Measurements from ENCODE around the gene PCDHGA3. TPM values are rescaled to one million over a fixed set of nuclear protein-coding genes. Genes with fewer than 3 reads are reported as not detected.
"Not testable (repeated sequence)": the region's sequence is repeated elsewhere in the genome, so short reads cannot be mapped to it uniquely, and the experiment has no call there.

The PCDHGA3 gene
- total RNA-seq, 1 experiment from 2014 or later = 1.3 TPM

GRCh38 chr5:141393267-141393666 lies 49.6 kb downstream of the PCDHGA3 start:
- H3K27me3 Mint-ChIP-seq (ENCODE audit: low read depth) = peaks cover 21% of the 10 kb centered on the region
- DNase-seq (ENCODE audit: low spot score) (no peak), ATAC-seq (no peak)
- POLR2A ChIA-PET = no interaction called here
- 0 out of 2 replicates have a peak, but pooled peaks cover 3% of the 10 kb centered on the region for H3K4me1 Mint-ChIP-seq
- peaks cover 66% of the 10 kb centered on the region for H3K9me3 Mint-ChIP-seq
- TF ChIP-seq, protein P1, sequence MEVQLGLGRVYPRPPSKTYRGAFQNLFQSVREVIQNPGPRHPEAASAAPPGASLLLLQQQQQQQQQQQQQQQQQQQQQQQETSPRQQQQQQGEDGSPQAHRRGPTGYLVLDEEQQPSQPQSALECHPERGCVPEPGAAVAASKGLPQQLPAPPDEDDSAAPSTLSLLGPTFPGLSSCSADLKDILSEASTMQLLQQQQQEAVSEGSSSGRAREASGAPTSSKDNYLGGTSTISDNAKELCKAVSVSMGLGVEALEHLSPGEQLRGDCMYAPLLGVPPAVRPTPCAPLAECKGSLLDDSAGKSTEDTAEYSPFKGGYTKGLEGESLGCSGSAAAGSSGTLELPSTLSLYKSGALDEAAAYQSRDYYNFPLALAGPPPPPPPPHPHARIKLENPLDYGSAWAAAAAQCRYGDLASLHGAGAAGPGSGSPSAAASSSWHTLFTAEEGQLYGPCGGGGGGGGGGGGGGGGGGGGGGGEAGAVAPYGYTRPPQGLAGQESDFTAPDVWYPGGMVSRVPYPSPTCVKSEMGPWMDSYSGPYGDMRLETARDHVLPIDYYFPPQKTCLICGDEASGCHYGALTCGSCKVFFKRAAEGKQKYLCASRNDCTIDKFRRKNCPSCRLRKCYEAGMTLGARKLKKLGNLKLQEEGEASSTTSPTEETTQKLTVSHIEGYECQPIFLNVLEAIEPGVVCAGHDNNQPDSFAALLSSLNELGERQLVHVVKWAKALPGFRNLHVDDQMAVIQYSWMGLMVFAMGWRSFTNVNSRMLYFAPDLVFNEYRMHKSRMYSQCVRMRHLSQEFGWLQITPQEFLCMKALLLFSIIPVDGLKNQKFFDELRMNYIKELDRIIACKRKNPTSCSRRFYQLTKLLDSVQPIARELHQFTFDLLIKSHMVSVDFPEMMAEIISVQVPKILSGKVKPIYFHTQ (CRISPR knock-in tag; IDR thresholded peaks at IDR 0.05) = no peak
- TF ChIP-seq, protein P2, sequence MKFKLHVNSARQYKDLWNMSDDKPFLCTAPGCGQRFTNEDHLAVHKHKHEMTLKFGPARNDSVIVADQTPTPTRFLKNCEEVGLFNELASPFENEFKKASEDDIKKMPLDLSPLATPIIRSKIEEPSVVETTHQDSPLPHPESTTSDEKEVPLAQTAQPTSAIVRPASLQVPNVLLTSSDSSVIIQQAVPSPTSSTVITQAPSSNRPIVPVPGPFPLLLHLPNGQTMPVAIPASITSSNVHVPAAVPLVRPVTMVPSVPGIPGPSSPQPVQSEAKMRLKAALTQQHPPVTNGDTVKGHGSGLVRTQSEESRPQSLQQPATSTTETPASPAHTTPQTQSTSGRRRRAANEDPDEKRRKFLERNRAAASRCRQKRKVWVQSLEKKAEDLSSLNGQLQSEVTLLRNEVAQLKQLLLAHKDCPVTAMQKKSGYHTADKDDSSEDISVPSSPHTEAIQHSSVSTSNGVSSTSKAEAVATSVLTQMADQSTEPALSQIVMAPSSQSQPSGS (CRISPR knock-in tag; IDR thresholded peaks at IDR 0.05; ENCODE audit: borderline replicate concordance, low read depth) = no peak
- TF ChIP-seq RORB (CRISPR knock-in tag; IDR thresholded peaks at IDR 0.05) = no peak
- TF ChIP-seq, protein P3, sequence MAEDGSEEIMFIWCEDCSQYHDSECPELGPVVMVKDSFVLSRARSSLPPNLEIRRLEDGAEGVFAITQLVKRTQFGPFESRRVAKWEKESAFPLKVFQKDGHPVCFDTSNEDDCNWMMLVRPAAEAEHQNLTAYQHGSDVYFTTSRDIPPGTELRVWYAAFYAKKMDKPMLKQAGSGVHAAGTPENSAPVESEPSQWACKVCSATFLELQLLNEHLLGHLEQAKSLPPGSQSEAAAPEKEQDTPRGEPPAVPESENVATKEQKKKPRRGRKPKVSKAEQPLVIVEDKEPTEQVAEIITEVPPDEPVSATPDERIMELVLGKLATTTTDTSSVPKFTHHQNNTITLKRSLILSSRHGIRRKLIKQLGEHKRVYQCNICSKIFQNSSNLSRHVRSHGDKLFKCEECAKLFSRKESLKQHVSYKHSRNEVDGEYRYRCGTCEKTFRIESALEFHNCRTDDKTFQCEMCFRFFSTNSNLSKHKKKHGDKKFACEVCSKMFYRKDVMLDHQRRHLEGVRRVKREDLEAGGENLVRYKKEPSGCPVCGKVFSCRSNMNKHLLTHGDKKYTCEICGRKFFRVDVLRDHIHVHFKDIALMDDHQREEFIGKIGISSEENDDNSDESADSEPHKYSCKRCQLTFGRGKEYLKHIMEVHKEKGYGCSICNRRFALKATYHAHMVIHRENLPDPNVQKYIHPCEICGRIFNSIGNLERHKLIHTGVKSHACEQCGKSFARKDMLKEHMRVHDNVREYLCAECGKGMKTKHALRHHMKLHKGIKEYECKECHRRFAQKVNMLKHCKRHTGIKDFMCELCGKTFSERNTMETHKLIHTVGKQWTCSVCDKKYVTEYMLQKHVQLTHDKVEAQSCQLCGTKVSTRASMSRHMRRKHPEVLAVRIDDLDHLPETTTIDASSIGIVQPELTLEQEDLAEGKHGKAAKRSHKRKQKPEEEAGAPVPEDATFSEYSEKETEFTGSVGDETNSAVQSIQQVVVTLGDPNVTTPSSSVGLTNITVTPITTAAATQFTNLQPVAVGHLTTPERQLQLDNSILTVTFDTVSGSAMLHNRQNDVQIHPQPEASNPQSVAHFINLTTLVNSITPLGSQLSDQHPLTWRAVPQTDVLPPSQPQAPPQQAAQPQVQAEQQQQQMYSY (CRISPR knock-in tag; IDR thresholded peaks at IDR 0.05) = no peak
- TF ChIP-seq TCF7 (CRISPR knock-in tag; IDR thresholded peaks at IDR 0.05; ENCODE audit: low read depth) = no peak
- no peak for TF ChIP-seq SP1 (CRISPR knock-in tag; conservative IDR thresholded peaks at IDR 0.05)
- no peak for TF ChIP-seq SOX15 (CRISPR knock-in tag; IDR thresholded peaks at IDR 0.05)
- no peak for TF ChIP-seq CBFB (CRISPR knock-in tag; IDR thresholded peaks at IDR 0.05; ENCODE audit: low read depth)
- TF ChIP-seq NR2C2 (CRISPR knock-in tag; IDR thresholded peaks at IDR 0.05) = no peak
- no peak for TF ChIP-seq E2F1 (CRISPR knock-in tag; IDR thresholded peaks at IDR 0.05)
- no peak for TF ChIP-seq ZSCAN18 (CRISPR knock-in tag; IDR thresholded peaks at IDR 0.05)
- no peak for TF ChIP-seq FOXP1 (CRISPR knock-in tag; IDR thresholded peaks at IDR 0.05; ENCODE audit: borderline replicate concordance)
- CTCF ChIA-PET = interaction anchor here (1.2 to 1.5 kb wide), 3 partner anchors 10 to 238 kb away, joined by 3 to 4 read pairs (median 4); partner anchors contain the start of genes PCDHGA10 and PCDHGA9
- no peak overlapping the region for H3K27ac Mint-ChIP-seq
- H3K36me3 Mint-ChIP-seq = peaks cover 76% of the 10 kb centered on the region
- H3K4me3 Mint-ChIP-seq = no peak overlapping the region

GRCh38 chr5:141394401-141395187 lies 51.0 kb downstream of the PCDHGA3 start:
- CTCF ChIA-PET = interaction anchor here (4.3 kb wide), 1 partner anchor 19 kb away, joined by 38 read pairs; the partner anchor contains the start of gene PCDHGA10
- Mint-ChIP-seq H3K27me3 (ENCODE audit: low read depth) (peaks cover 17% of the 10 kb centered on the region), H3K9me3 (peaks cover 63% of the 10 kb centered on the region), H3K36me3 (peaks cover 76% of the 10 kb centered on the region)
- H3K4me3 Mint-ChIP-seq; H3K27ac Mint-ChIP-seq; H3K4me1 Mint-ChIP-seq; POLR2A ChIA-PET; DNase-seq (ENCODE audit: low spot score); ATAC-seq: not testable (repeated sequence)
- TF ChIP-seq, protein P4, sequence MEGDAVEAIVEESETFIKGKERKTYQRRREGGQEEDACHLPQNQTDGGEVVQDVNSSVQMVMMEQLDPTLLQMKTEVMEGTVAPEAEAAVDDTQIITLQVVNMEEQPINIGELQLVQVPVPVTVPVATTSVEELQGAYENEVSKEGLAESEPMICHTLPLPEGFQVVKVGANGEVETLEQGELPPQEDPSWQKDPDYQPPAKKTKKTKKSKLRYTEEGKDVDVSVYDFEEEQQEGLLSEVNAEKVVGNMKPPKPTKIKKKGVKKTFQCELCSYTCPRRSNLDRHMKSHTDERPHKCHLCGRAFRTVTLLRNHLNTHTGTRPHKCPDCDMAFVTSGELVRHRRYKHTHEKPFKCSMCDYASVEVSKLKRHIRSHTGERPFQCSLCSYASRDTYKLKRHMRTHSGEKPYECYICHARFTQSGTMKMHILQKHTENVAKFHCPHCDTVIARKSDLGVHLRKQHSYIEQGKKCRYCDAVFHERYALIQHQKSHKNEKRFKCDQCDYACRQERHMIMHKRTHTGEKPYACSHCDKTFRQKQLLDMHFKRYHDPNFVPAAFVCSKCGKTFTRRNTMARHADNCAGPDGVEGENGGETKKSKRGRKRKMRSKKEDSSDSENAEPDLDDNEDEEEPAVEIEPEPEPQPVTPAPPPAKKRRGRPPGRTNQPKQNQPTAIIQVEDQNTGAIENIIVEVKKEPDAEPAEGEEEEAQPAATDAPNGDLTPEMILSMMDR (IDR thresholded peaks at IDR 0.05) = 0 out of 2 replicates have a peak, but pooled peaks have one; percentile 11
